Right renal pelvis (tissue), 4 donors: ENCODE results near the gene IFI27. TPM values are rescaled to one million over a fixed set of nuclear protein-coding genes. Genes with fewer than 3 reads are reported as not detected.
A peak's percentile ranks its signal among the peaks of the same experiment; 100 is the strongest.

Source experiments
- DNase-seq, 4 donors: peaks; one replicate each; pipeline ENCODE4 v3.0.0-alpha.2; 2013; ENCODE audit warnings: low read depth in 4 of 4, low spot score in 3 of 4, missing footprints in 1 of 4
- polyA plus RNA-seq, 4 donors: library from polyadenylated mRNA; unstranded; fragments of 120-200 nt; gene quantifications; one replicate each; pipeline ENCODE4 v1.2.1, GENCODE V29; 2013; ENCODE audit not compliant: insufficient read length in 4 of 4

IFI27 gene
- polyA plus RNA-seq, 4 donors: 3.9 to 7.5 (median 6.9) TPM

DNA sequence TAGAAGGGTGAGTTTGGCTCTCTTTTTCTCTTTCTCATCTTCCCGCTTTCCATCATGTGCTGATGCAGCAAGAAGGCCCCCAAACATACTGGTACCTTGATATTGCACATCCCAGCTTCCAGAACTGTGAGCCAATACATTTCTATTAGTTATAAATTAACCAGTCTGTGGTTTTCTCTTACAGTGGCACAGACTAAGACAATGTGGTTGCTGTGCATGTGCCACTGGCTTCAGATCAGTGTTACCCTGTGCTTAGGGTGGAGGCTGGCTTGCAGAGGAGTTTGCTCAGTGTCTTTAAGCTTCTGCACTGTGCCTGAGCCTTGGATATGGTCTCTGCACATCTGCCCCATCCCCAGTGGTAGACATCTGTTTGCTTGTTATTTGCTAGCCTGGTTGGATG, 13.3 kb downstream of the IFI27 start:
- no peak for DNase-seq

GRCh38 chr14:94124582-94125377, 14.2 kb downstream of the IFI27 start:
- no peak for DNase-seq

- DNase-seq: no peak
These were observed 15.3 kb downstream of the IFI27 start for GRCh38 chr14:94125659-94126418.

DNA sequence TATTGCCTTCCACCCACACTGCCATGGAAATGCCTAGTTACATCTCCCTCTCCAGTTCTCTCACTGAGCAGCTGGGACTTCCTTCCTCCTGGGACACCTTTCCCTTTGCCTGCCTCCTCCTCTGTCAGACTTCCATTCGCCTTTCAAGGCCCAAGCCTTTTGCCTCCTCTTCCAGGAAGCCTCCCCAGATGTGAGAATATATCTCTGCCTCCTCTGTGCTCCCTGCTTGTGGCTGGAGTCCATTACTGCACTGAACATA, 15.8 kb downstream of the IFI27 start:
- no peak for DNase-seq

GRCh38 chr14:94126800-94127199, 16.3 kb downstream of the IFI27 start:
- no peak for DNase-seq

DNA sequence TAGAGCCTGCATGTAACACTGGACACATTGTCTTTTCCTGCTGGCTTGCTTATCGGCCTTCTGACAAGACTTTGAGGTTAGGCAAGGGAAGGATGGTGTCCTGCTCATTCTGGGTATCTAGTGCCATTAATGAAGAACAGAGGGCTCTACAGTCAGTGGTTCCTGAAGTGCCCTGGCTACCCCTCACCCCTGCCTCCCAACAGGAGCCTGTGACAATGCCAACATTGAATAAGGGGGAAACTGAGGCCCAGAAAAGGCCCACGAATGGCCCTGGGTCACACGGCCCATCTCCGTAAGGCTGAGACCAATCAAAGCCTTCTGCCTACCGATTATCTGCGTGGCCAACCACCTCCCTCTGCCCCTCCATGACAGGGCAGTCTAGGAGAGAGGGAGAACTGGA, 16.8 kb downstream of the IFI27 start:
- DNase-seq: no peak

GRCh38 chr14:94128216-94128839, 17.8 kb downstream of the IFI27 start:
- DNase-seq: no peak

GRCh38 chr14:94129111-94129757, 18.7 kb downstream of the IFI27 start, which contains the start of gene IFI27L2:
TSS of gene IFI27L2 (minus strand) at chr14:94129604. CDS start at chr14:94129564, 40 bp downstream.
- peak; percentile 50 to 63 (median 53) for DNase-seq

DNA sequence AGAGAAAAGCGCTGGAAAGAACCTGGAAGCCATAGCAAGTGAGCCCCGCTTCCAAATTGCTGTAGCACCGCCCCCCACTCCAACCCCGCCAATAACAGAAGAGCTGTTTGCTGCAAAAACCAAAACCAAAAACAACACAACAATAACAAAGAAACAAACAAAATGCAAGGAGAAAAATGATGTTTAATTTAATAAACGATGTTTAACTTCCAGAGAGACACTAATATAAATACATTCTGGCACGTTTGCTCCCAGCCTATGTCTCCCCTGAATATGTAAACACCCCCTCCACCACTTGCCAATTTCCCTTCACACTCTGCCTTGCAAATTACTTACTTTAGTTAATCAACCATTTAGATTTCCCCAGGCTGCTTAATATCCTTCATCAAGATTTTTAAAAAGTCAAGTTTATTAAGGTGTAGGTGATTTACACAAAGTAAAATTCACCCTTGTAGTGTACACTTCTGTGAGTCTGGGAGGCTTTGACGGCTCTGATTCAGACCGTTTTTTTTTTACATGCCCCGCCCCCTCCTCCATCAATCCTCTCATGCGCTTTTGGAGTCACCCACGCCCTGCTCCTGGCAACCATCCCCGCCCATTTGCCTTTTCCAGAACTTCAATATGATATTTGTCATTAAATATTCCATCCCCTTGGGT, 19.4 kb downstream of the IFI27 start:
- peak in 2 of 4 donors; percentile 8 to 20 for DNase-seq

DNA sequence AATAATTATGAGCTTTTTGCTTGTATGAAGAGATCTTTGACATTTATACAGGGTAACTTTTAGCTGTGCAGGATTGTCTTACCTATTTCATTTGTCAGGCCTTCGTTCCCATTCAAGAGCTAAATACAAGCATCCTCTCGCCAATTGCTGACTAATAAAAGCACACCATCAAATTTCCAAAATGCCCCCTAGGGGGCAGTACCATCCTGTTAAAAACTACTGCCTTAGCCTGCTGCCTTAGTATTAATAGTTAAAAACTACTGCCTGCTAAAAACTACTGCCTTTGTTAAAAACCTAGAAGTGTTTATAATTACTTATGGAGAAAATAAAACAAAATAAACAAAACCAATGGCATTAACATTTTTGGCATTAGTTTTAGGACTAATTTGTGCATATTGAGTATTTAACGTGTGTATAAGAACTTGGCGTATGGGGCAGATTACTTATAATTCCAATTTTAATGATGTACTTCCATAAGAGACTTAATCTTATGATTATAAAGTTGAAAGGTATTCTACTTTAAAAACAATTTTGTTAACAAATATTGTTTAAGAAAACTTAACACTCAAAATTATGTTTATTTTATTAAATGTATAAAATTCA, 21.9 kb downstream of the IFI27 start:
- peak in 3 of 4 donors; percentile 45 to 53 (median 50) for DNase-seq

DNA sequence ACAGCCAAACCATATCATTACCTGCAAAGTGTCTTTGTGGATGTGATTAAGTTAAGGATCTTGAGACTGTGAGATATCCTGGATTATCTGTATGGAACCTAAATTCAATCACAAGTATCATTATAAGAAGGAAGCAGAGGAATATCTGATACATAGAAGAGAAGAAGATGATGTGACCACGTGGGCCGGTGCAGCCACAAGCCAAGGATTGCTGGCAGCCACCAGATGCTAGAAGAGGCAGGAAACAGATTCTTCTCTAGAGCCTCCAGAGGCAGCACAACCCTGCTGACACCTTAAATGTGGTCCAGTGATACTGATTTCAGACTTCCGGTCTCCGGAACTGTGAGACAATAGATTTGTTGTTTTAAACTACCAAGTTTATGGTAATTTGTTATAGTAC, 24.9 kb downstream of the IFI27 start:
- DNase-seq: no peak

- DNase-seq: peak; percentile 51 to 70 (median 60)
These were observed 26.2 kb downstream of the IFI27 start for GRCh38 chr14:94136575-94137331.

DNA sequence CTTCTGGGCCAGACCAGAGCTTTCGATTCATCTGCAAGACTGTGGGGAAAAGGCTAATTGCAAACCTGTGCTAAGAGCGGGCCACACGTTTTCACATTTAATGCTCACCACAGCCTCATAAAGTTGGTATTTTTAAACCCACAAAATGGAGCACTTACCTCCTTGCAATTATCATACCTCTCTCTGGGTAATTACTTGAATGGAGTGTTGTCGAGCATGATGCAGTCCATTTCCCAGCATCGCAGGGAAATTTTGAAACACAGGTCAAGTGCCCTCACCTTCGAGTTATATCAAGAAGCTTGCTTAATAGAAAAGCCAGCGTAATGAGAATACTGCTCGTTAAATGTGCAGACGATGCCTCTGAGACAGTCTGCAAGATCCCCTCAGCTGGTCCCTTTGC, 27.7 kb downstream of the IFI27 start:
- DNase-seq: no peak

DNA sequence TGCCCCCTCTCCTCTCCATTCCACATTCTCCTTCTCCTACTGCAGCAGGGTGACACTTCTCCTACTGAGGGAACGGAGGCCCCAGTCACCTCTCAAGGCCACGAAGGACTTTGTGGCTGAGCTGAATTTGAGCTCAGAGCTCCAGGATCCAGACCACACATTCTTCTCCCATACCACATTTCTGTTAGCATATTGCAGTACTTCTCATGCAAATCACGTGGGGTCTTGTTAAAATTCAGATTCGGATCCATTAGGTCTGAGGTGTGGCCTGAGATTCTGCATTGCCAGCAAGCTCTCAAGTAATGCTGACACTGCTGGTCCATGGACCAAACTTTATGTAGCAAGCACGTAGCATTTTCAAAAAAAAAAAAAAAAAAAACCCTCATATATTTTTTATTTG, 28.5 kb downstream of the IFI27 start:
- no peak for DNase-seq

DNA sequence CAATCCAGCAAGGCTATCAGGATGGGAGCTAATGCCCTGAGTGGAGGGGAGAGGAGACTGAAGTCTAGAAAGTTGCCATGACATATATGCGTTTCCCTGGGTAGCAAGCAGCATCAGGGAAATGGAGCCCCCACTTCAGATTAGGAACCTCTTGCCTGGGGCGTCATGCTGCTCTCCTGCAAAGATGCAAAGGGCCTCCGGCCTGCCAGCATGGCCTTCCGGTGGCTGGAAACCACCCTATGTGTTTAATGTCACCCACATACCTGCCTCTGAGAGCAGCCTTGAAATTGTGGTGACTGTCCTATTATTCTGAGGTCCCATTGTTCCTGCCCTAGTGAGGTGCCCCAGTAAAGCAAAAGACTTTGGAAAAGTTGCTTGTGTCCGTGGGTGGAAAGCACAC, 28.9 kb downstream of the IFI27 start:
- DNase-seq: no peak

GRCh38 chr14:94142247-94142646, 31.7 kb downstream of the IFI27 start:
- no peak for DNase-seq

GRCh38 chr14:94142836-94143235, 32.3 kb downstream of the IFI27 start:
- DNase-seq: no peak

- DNase-seq: no peak
These were observed 32.7 kb downstream of the IFI27 start for GRCh38 chr14:94143239-94143638.

DNA sequence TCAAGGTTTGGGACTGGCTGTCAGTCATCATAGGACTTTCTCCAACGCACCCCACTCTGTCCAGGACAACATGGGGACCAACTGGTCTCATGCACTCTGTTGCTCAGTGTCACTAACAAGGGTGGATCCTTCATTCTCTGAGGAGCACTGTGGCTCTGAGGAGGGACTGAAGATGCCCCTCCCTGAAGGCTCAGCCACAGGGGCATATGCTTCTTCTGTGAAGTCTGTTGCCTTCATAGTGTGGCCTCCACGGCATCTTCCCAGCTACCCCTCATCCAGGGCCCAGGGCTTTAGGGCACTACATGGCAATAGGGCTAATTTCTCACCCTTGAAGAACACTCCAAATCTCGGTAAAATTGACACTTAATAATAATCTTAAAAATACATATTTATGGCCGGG, 33.2 kb downstream of the IFI27 start:
- no peak for DNase-seq

- DNase-seq: no peak
These were observed 34.2 kb downstream of the IFI27 start for GRCh38 chr14:94144765-94145164.
